Breast epithelium (tissue), 4 donors: ENCODE data around the gene S1PR3. TPM values are rescaled to one million over a fixed set of nuclear protein-coding genes. Genes with fewer than 3 reads are reported as not detected.

Source experiments
- DNase-seq, 2 donors: peaks; one replicate each; pipeline ENCODE4 v3.0.0-alpha.2; 2019; ENCODE audit warnings: low spot score in 2 of 2
- H3K27ac ChIP-seq, 2 donors: fragments of 200-600 bp; sonication (generic) in 1 of 2; one replicate each; pipeline ENCODE4 v1.5.1; 2016 to 2019; ENCODE audit warnings: mild to moderate bottlenecking in 1 of 2
- H3K27me3 ChIP-seq, 2 donors: fragments of 200-600 bp; sonication (generic) in 1 of 2; one replicate each; pipeline versions ENCODE4 v1.5.1 to v1.6.0; 2017 to 2019; ENCODE audit warnings: control low read depth in 1 of 2, mild to moderate bottlenecking in 1 of 2
- H3K36me3 ChIP-seq: fragments of 200-600 bp; one replicate; pipeline ENCODE4 v1.5.1; 2019
- H3K4me1 ChIP-seq, 2 donors: fragments of 200-600 bp; sonication (generic); one replicate each; pipeline ENCODE4 v1.5.1; 2016 to 2019; ENCODE audit warnings: control low read depth in 1 of 2
- H3K4me3 ChIP-seq, 3 donors: fragments of 200-600 bp; sonication (generic); 1 replicate in 2 of 3; 2 replicates in 1 of 3; pipeline ENCODE4 v1.5.1; 2016 to 2019; ENCODE audit warnings: mild to moderate bottlenecking in 3 of 3, moderate library complexity in 2 of 3
- H3K9me3 ChIP-seq, 2 donors: fragments of 200-600 bp; sonication (generic) in 1 of 2; one replicate each; pipeline ENCODE4 v1.5.1; 2016 to 2019; ENCODE audit warnings: control low read depth in 1 of 2
- CTCF ChIP-seq, 3 donors: fragments of 450-650 bp; IDR thresholded peaks; one replicate each; pipeline ENCODE4 v1.5.1; 2016 to 2017; ENCODE audit warnings: antibody characterized with exemption in 3 of 3, mild to moderate bottlenecking in 3 of 3, moderate library complexity in 3 of 3
- POLR2A ChIP-seq: fragments of 450-650 bp; IDR thresholded peaks from one replicate; pipeline ENCODE4 v1.6.1; 2016; ENCODE audit warnings: antibody characterized with exemption, mild to moderate bottlenecking, moderate library complexity
- POLR2AphosphoS5 ChIP-seq, 3 donors: sonication (generic); formaldehyde crosslinking; IDR thresholded peaks; one replicate each; pipeline ENCODE4 v1.6.1; 2017; ENCODE audit warnings: antibody characterized with exemption in 3 of 3
- intact Hi-C: fragments of 100-400 bp; cut with DNase I; formaldehyde crosslinking; loops from one replicate; pipeline ENCODE4 v1.15.1; 2023; ENCODE audit warnings: low total_unique reads
- total RNA-seq, 3 donors: library from RNA; depleted of rRNA; stranded (reverse); fragments of >200 nt; gene quantifications; one replicate each; pipeline ENCODE4 v1.1.0, GENCODE V29; 2016

S1PR3 gene
- total RNA-seq, 3 donors from 2014 or later = 16.6 to 27.7 (median 18.7) TPM

DNA sequence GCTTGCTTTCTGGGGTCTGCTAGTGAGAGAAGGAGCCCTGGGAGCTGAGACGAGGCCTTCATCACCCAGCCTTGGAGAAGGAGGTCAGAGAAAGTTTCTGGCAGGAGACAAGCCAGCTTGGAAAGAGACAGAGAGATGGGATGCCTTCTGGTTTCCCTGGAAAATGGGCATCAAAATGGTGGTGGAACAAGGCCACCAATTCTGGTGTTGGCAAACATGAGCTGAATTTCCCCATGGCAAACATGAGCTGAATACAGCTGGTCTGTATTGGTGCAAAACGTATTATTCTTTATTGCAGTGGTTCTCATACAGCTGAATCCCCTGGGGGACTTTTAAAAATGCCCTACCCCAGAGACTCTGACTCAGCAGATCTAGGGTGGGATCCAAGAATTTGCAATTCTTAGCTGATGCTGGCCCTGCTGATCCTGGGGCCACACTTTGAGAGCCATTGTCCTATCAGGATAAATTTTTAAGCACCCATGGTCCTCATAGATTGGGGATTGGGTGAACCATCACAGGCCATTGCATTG, 39.1 kb upstream of the S1PR3 start:
- H3K9me3 ChIP-seq = no peaks in the 10 kb centered on the region
- H3K4me1 ChIP-seq = no peaks in the 10 kb centered on the region
- no peaks in the 10 kb centered on the region for H3K27me3 ChIP-seq
- H3K27ac ChIP-seq = no peak overlapping the region
- no peak for DNase-seq
- H3K4me3 ChIP-seq = no peak overlapping the region
- H3K36me3 ChIP-seq = no peaks in the 10 kb centered on the region
- intact Hi-C loops = no loop called here
- TF ChIP-seq CTCF (IDR thresholded peaks at IDR 0.05) (no peak), POLR2A (no peak), POLR2AphosphoS5 (IDR thresholded peaks at IDR 0.05) (no peak)

DNA sequence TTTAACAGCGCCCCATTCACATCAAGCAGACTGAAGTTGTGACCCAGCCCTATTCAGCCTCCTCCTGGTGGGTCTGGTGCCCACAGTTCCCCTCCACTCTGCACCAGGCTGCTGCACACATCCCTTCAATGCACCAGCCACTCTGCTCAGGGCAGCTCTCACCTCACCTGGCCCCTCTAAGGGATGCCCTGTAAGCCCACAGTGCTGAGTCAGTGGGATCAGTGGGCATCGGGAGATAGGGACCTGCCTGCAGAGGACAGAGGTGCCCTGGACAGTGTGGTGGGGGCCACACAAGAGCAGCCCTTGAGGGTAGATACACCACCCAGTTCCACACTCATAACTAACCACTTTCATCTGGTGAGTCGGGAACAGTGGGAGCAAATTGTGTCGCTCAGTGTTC, 38.3 kb upstream of the S1PR3 start:
- intact Hi-C loops = no loop called here
- no peak for DNase-seq
- no peaks in the 10 kb centered on the region for H3K9me3 ChIP-seq
- H3K4me3 ChIP-seq = no peak overlapping the region
- H3K4me1 ChIP-seq = no peaks in the 10 kb centered on the region
- TF ChIP-seq POLR2A (no peak), CTCF (IDR thresholded peaks at IDR 0.05) (no peak), POLR2AphosphoS5 (IDR thresholded peaks at IDR 0.05) (no peak)
- no peaks in the 10 kb centered on the region for H3K27me3 ChIP-seq
- peak overlapping the region; percentile 69 to 87 for H3K27ac ChIP-seq
- no peaks in the 10 kb centered on the region for H3K36me3 ChIP-seq

DNA sequence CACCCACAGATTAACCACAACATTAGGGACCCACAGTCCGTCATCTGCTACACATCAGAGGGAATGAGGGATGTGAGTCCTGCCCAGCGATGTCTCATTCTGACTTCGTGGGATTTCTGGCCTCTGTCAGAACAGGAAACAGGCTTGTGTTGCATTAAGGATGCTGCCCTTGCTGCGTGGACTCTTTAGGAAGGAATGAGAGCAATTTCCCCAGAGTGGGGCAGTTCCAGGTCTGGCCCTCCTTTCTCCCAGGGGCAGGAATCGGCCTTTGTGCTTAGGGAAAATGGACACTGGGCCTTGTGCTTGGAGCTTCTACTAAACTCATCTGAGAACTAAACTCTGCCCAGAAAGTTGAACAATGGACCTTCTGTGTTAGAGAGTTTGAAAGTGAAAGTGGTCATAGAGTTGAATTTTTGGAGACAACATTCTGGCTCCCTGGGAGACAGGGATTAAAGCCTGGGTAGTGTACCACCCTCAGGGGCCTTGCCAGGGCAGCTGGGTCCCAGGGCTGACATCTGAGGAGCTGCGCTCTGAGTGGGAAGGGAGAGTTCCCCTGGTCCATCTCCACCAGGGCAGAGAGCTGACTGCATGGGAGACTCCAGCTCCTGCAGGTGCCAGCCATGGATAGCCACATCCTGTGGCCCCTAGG, 37.8 kb upstream of the S1PR3 start:
- no peaks in the 10 kb centered on the region for H3K4me1 ChIP-seq
- peak overlapping the region in 1 of 3 donors; percentile 3 for H3K4me3 ChIP-seq
- TF ChIP-seq CTCF (IDR thresholded peaks at IDR 0.05) (no peak), POLR2AphosphoS5 (IDR thresholded peaks at IDR 0.05) (no peak), POLR2A (no peak)
- peak overlapping the region; percentile 69 to 87 for H3K27ac ChIP-seq
- H3K27me3 ChIP-seq = no peaks in the 10 kb centered on the region
- no peaks in the 10 kb centered on the region for H3K9me3 ChIP-seq
- no peak for DNase-seq
- intact Hi-C loops = no loop called here
- no peaks in the 10 kb centered on the region for H3K36me3 ChIP-seq

DNA sequence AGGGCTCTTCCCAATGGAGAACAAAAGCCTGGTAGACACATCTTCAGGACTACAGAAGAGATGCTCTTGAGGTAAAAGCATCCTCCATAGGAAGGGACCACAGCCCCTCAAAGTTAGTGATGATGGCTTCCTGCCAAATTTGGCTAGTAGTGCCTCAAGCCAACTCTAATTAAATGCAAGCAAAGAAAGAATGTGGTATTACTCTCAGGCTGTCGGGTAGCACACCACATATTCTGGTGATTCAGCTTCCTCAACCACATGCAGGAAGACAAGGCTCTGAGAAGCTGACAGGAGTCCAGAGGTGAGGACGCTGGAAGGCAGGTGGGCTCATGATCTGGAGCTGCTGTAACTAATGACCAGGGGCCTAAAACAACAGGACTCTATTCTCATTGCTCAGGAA, 37.2 kb upstream of the S1PR3 start:
- no peak overlapping the region for H3K4me3 ChIP-seq
- H3K9me3 ChIP-seq = no peaks in the 10 kb centered on the region
- DNase-seq = no peak
- intact Hi-C loops = no loop called here
- peak overlapping the region; percentile 69 to 87 for H3K27ac ChIP-seq
- TF ChIP-seq POLR2AphosphoS5 (IDR thresholded peaks at IDR 0.05) (no peak), POLR2A (no peak), CTCF (IDR thresholded peaks at IDR 0.05) (no peak)
- H3K27me3 ChIP-seq = no peaks in the 10 kb centered on the region
- H3K36me3 ChIP-seq = no peaks in the 10 kb centered on the region
- H3K4me1 ChIP-seq = no peaks in the 10 kb centered on the region

- Histone ChIP-seq H3K36me3 (no peaks in the 10 kb centered on the region), H3K27ac (no peak overlapping the region), H3K9me3 (no peaks in the 10 kb centered on the region), H3K4me3 (no peak overlapping the region), H3K4me1 (no peaks in the 10 kb centered on the region), H3K27me3 (no peaks in the 10 kb centered on the region)
- TF ChIP-seq POLR2A (no peak), CTCF (IDR thresholded peaks at IDR 0.05) (no peak), POLR2AphosphoS5 (IDR thresholded peaks at IDR 0.05) (no peak)
- intact Hi-C loops = no loop called here
- no peak for DNase-seq
Observed at GRCh38 chr9:88957526-88957925, 33.7 kb upstream of the S1PR3 start.
